IPS-20b (cell line): ENCODE measurements around the gene PDE1A.

Experiments
- H3K27ac ChIP-seq: one replicate; pipeline ENCODE4 v1.5.1; 2013; ENCODE audit warnings: low read length
- H3K27me3 ChIP-seq: 2 replicates; pipeline ENCODE4 v1.6.1; 2013; ENCODE audit warnings: mild to moderate bottlenecking, low read length, inconsistent platforms; ENCODE audit not compliant: insufficient read depth
- H3K36me3 ChIP-seq: 2 replicates; pipeline ENCODE4 v1.6.1; 2013; ENCODE audit warnings: low read depth, mild to moderate bottlenecking, inconsistent platforms, low read length, moderate library complexity; ENCODE audit not compliant: insufficient read depth
- H3K4me1 ChIP-seq: 2 replicates; pipeline ENCODE4 v1.6.1; 2013; ENCODE audit warnings: mild to moderate bottlenecking, control low read depth, inconsistent platforms, low read length, moderate library complexity; ENCODE audit not compliant: insufficient read depth
- H3K4me3 ChIP-seq: 2 replicates; pipeline ENCODE4 v1.5.1; 2013; ENCODE audit warnings: mild to moderate bottlenecking, low read length, inconsistent platforms
- H3K9ac ChIP-seq: 2 replicates; pipeline ENCODE4 v1.6.1; 2013; ENCODE audit warnings: low read depth, mild to moderate bottlenecking, inconsistent platforms, low read length, moderate library complexity
- H3K9me3 ChIP-seq: 2 replicates; pipeline ENCODE4 v1.6.1; 2013; ENCODE audit warnings: mild to moderate bottlenecking, low read depth, low read length, inconsistent platforms; ENCODE audit not compliant: insufficient read depth

Gene PDE1A

GRCh38 chr2:182372661-182373060 lies 54.2 kb downstream of the PDE1A start:
- no peak overlapping the region for H3K9ac ChIP-seq
- H3K4me1 ChIP-seq = no peaks in the 10 kb centered on the region
- H3K36me3 ChIP-seq = no peaks in the 10 kb centered on the region
- no peak overlapping the region for H3K4me3 ChIP-seq
- H3K9me3 ChIP-seq = peaks cover 19% of the 10 kb centered on the region; the same call in 1 of the 2 replicates
- no peak overlapping the region for H3K27ac ChIP-seq
- no peaks in the 10 kb centered on the region for H3K27me3 ChIP-seq

- Histone ChIP-seq H3K9ac (no peak overlapping the region), H3K4me1 (no peaks in the 10 kb centered on the region), H3K27ac (no peak overlapping the region)
These were observed 57.8 kb downstream of the PDE1A start for GRCh38 chr2:182368996-182369395.

DNA sequence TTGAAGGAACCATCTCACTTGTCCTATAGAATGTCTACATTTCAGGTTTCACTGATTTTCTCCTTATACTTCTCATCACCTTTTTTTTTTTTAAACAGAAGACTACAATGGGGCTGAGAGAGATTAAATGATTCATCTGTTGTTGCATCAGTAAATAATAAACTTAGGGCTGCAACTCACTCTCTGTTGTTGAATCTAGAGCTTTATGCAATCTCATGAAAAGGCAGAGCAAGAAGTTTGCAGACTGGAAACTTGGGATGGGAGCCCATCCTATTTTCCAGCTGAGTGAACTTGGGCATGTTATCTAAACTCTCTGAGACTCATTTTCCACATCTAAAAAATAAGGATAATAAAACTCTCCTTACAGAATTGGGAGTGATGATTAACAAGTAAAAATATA lies 58.4 kb downstream of the PDE1A start:
- H3K9me3 ChIP-seq = no peaks in the 10 kb centered on the region
- no peaks in the 10 kb centered on the region for H3K27me3 ChIP-seq
- H3K4me3 ChIP-seq = no peak overlapping the region
- H3K36me3 ChIP-seq = no peaks in the 10 kb centered on the region
- no peak overlapping the region for H3K9ac ChIP-seq
- no peaks in the 10 kb centered on the region for H3K4me1 ChIP-seq
- H3K27ac ChIP-seq = no peak overlapping the region

More at GRCh38 chr2:182368996-182369395, 57.8 kb downstream of the PDE1A start:
- Histone ChIP-seq H3K36me3 (no peaks in the 10 kb centered on the region), H3K27me3 (no peaks in the 10 kb centered on the region), H3K4me3 (no peak overlapping the region), H3K9me3 (no peaks in the 10 kb centered on the region)

GRCh38 chr2:182367401-182367800 lies 59.4 kb downstream of the PDE1A start:
- no peak overlapping the region for H3K4me3 ChIP-seq
- H3K27me3 ChIP-seq = no peaks in the 10 kb centered on the region
- H3K27ac ChIP-seq = no peak overlapping the region
- no peaks in the 10 kb centered on the region for H3K9me3 ChIP-seq
- no peaks in the 10 kb centered on the region for H3K36me3 ChIP-seq
- no peak overlapping the region for H3K9ac ChIP-seq
- no peaks in the 10 kb centered on the region for H3K4me1 ChIP-seq

DNA sequence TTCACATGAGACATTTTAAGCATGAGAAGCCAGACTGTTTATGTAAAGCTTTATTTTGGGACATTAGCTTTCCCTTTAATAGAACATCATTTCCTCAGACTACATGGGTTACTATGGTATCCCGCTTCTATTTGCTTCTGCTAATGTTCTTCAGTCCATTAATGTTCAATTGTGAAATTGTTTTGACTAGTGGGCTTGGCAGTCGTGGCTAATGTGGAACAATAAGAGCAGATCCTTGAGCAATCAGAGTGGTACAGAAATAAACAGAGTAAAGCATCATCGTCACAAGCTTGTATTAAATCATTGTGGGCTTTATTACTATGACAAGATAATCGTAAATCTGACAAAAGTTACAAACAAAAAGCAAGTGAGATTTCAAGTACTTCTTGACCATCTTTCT lies 60.2 kb downstream of the PDE1A start:
- Histone ChIP-seq H3K27me3 (no peaks in the 10 kb centered on the region), H3K36me3 (no peaks in the 10 kb centered on the region), H3K9ac (no peak overlapping the region), H3K27ac (no peak overlapping the region), H3K9me3 (no peaks in the 10 kb centered on the region), H3K4me1 (no peaks in the 10 kb centered on the region), H3K4me3 (no peak overlapping the region)

- Histone ChIP-seq H3K27ac (no peak overlapping the region), H3K36me3 (no peaks in the 10 kb centered on the region)
These were observed 61.0 kb downstream of the PDE1A start for GRCh38 chr2:182365855-182366254.

GRCh38 chr2:182361477-182361876 lies 65.4 kb downstream of the PDE1A start:
- Histone ChIP-seq H3K27ac (no peak overlapping the region), H3K4me1 (no peaks in the 10 kb centered on the region), H3K27me3 (no peaks in the 10 kb centered on the region), H3K9me3 (no peaks in the 10 kb centered on the region), H3K36me3 (no peaks in the 10 kb centered on the region), H3K4me3 (no peak overlapping the region), H3K9ac (no peak overlapping the region)

More at GRCh38 chr2:182365855-182366254, 61.0 kb downstream of the PDE1A start:
- Histone ChIP-seq H3K4me3 (no peak overlapping the region), H3K9me3 (no peaks in the 10 kb centered on the region), H3K9ac (no peak overlapping the region), H3K27me3 (no peaks in the 10 kb centered on the region), H3K4me1 (no peaks in the 10 kb centered on the region)

- no peak overlapping the region for H3K9ac ChIP-seq
- H3K4me3 ChIP-seq = no peak overlapping the region
- H3K27ac ChIP-seq = no peak overlapping the region
- no peaks in the 10 kb centered on the region for H3K27me3 ChIP-seq
- H3K4me1 ChIP-seq = no peaks in the 10 kb centered on the region
- no peaks in the 10 kb centered on the region for H3K9me3 ChIP-seq
- H3K36me3 ChIP-seq = no peaks in the 10 kb centered on the region
These were observed 66.1 kb downstream of the PDE1A start for GRCh38 chr2:182360663-182361260.

DNA sequence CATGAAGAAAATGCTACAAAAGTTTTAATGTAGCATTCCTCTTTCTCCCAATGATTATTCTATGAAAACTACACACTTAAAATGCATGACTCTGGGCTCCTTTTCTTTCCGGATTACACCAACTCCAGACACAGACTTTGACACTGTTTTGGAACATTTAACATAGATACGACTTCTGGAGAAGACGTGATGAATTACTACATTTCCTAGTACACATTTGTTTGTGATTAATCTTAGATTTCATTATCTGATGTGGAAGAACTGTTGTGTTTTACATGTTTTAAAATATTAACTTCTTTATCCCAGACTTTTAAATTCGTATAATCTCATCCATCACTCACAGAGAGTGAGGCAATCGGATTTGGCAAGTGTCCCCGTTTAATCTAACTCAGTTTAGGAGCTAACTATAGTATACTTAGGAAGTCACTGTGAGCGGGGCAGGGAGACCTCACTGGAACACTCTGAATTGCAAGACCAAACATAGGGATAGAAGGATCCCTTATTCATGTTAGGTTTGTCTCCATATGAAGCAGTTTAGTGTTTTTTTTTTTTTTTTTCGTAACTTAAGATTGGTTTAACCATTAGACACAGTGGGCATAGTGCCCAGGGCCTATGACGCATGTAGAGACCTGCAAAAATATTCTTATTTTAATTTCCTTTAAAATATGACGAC lies 66.7 kb downstream of the PDE1A start:
- H3K27me3 ChIP-seq = no peaks in the 10 kb centered on the region
- no peaks in the 10 kb centered on the region for H3K4me1 ChIP-seq
- H3K27ac ChIP-seq = no peak overlapping the region
- no peaks in the 10 kb centered on the region for H3K36me3 ChIP-seq
- no peak overlapping the region for H3K4me3 ChIP-seq
- no peak overlapping the region for H3K9ac ChIP-seq
- H3K9me3 ChIP-seq = no peaks in the 10 kb centered on the region

GRCh38 chr2:182359027-182359989 lies 67.5 kb downstream of the PDE1A start:
- H3K9ac ChIP-seq = no peak overlapping the region
- H3K4me1 ChIP-seq = no peaks in the 10 kb centered on the region
- H3K9me3 ChIP-seq = no peaks in the 10 kb centered on the region

GRCh38 chr2:182358601-182359000 lies 68.2 kb downstream of the PDE1A start:
- no peaks in the 10 kb centered on the region for H3K36me3 ChIP-seq

More at GRCh38 chr2:182359027-182359989, 67.5 kb downstream of the PDE1A start:
- H3K27me3 ChIP-seq = no peaks in the 10 kb centered on the region
- no peaks in the 10 kb centered on the region for H3K36me3 ChIP-seq
- H3K27ac ChIP-seq = no peak overlapping the region
- no peak overlapping the region for H3K4me3 ChIP-seq

More at GRCh38 chr2:182358601-182359000, 68.2 kb downstream of the PDE1A start:
- Histone ChIP-seq H3K4me3 (no peak overlapping the region), H3K4me1 (no peaks in the 10 kb centered on the region), H3K9ac (no peak overlapping the region), H3K27me3 (no peaks in the 10 kb centered on the region), H3K9me3 (no peaks in the 10 kb centered on the region), H3K27ac (no peak overlapping the region)
